Uterus (tissue), 4 donors: Measurements from ENCODE around the gene OIP5. TPM values are rescaled to one million over a fixed set of nuclear protein-coding genes. Genes with fewer than 3 reads are reported as not detected.
"Not testable (repeated sequence)": the region's sequence is repeated elsewhere in the genome, so short reads cannot be mapped to it uniquely, and the experiment has no call there.

ENCODE experiments used
- DNase-seq, 2 donors: peaks; one replicate each; pipeline ENCODE4 v3.0.0-alpha.2; 2019 to 2020
- H3K27ac ChIP-seq, 2 donors: fragments of 200-600 bp; sonication (generic); 1 replicate in 1 of 2; 2 replicates in 1 of 2; pipeline ENCODE4 v1.5.1; 2016 to 2018
- H3K27me3 ChIP-seq, 2 donors: fragments of 200-600 bp; sonication (generic); one replicate each; pipeline ENCODE4 v1.5.1; 2018 to 2019; ENCODE audit warnings: control low read depth in 1 of 2
- H3K36me3 ChIP-seq, 2 donors: fragments of 200-600 bp; sonication (generic); one replicate each; pipeline ENCODE4 v1.5.1; 2019; ENCODE audit warnings: control low read depth in 1 of 2
- H3K4me1 ChIP-seq, 2 donors: fragments of 200-600 bp; sonication (generic); one replicate each; pipeline ENCODE4 v1.5.1; 2018 to 2019; ENCODE audit warnings: control low read depth in 1 of 2
- H3K4me3 ChIP-seq, 2 donors: fragments of 200-600 bp; sonication (generic); 1 replicate in 1 of 2; 2 replicates in 1 of 2; pipeline ENCODE4 v1.5.1; 2018 to 2019; ENCODE audit warnings: mild to moderate bottlenecking in 1 of 2
- H3K9me3 ChIP-seq, 2 donors: fragments of 200-600 bp; sonication (generic); one replicate each; pipeline ENCODE4 v1.5.1; 2019; ENCODE audit warnings: control low read depth in 1 of 2
- CTCF ChIP-seq, 4 experiments: fragments of 200-600 bp in 2 of 4; fragments of 450-650 bp in 2 of 4; sonication (generic) in 2 of 4; IDR thresholded peaks; one replicate each; pipeline ENCODE4 v1.5.1; 2016 to 2019; ENCODE audit warnings: antibody characterized with exemption in 4 of 4, mild to moderate bottlenecking in 2 of 4, moderate library complexity in 1 of 4
- POLR2A ChIP-seq, 2 donors: fragments of 450-650 bp; IDR thresholded peaks; one replicate each; pipeline ENCODE4 v1.6.1; 2016; ENCODE audit warnings: antibody characterized with exemption in 2 of 2, mild to moderate bottlenecking in 1 of 2, moderate library complexity in 1 of 2
- intact Hi-C: fragments of 100-400 bp; cut with DNase I; formaldehyde crosslinking; loops from one replicate; pipeline ENCODE4 v1.15.1; 2023; ENCODE audit warnings: low total_unique reads
- total RNA-seq, 4 donors: library from RNA; depleted of rRNA in 3 of 4; stranded (reverse); fragments of >200 nt in 3 of 4; gene quantifications; one replicate each; pipeline versions ENCODE4 v1.1.0 to v1.2.4, GENCODE V29; 2014 to 2023
- donor health status: DM: yes; HTN: yes; CAD: no.

OIP5 gene
- total RNA-seq, 4 donors from 2014 or later = 11.0 TPM; not detected in 3

- Histone ChIP-seq H3K27ac (no peak overlapping the region), H3K4me3 (no peak overlapping the region), H3K4me1 (no peaks in the 10 kb centered on the region), H3K9me3 (no peaks in the 10 kb centered on the region), H3K36me3 (no peaks in the 10 kb centered on the region), H3K27me3 (no peaks in the 10 kb centered on the region)
- intact Hi-C loops = no loop called here
- TF ChIP-seq CTCF (IDR thresholded peaks at IDR 0.05) (no peak), POLR2A (IDR thresholded peaks at IDR 0.05) (no peak)
- no peak for DNase-seq
Measured at GRCh38 chr15:41301587-41301986, 30.8 kb downstream of the OIP5 start.

GRCh38 chr15:41301139-41301538 lies 31.3 kb downstream of the OIP5 start:
- H3K27ac ChIP-seq, intact Hi-C loops, H3K9me3 ChIP-seq, H3K36me3 ChIP-seq, H3K27me3 ChIP-seq, H3K4me3 ChIP-seq, H3K4me1 ChIP-seq, DNase-seq: not testable (repeated sequence)

- DNase-seq = no peak
- no peaks in the 10 kb centered on the region for H3K36me3 ChIP-seq
Measured at GRCh38 chr15:41292521-41292920, 39.9 kb downstream of the OIP5 start.

GRCh38 chr15:41291065-41291631 lies 41.2 kb downstream of the OIP5 start:
- Histone ChIP-seq H3K27ac (no peak overlapping the region), H3K9me3 (no peaks in the 10 kb centered on the region), H3K36me3 (no peaks in the 10 kb centered on the region), H3K4me1 (no peaks in the 10 kb centered on the region), H3K4me3 (no peak overlapping the region), H3K27me3 (no peaks in the 10 kb centered on the region)
- no peak for DNase-seq
- no peak for TF ChIP-seq POLR2A (IDR thresholded peaks at IDR 0.05)
- TF ChIP-seq CTCF (IDR thresholded peaks at IDR 0.05) = no peak
- intact Hi-C loops = no loop called here

More at GRCh38 chr15:41292521-41292920, 39.9 kb downstream of the OIP5 start:
- no peaks in the 10 kb centered on the region for H3K9me3 ChIP-seq
- no peaks in the 10 kb centered on the region for H3K4me1 ChIP-seq
- intact Hi-C loops = no loop called here
- H3K27ac ChIP-seq = no peak overlapping the region
- no peak overlapping the region for H3K4me3 ChIP-seq
- H3K27me3 ChIP-seq = no peaks in the 10 kb centered on the region
- no peak for TF ChIP-seq POLR2A (IDR thresholded peaks at IDR 0.05)
- TF ChIP-seq CTCF (IDR thresholded peaks at IDR 0.05) = no peak

GRCh38 chr15:41289953-41290352 lies 42.4 kb downstream of the OIP5 start:
- H3K27me3 ChIP-seq = no peaks in the 10 kb centered on the region
- no peaks in the 10 kb centered on the region for H3K9me3 ChIP-seq
- peaks cover 0 to 3% of the 10 kb centered on the region in 2 donors for H3K4me1 ChIP-seq
- intact Hi-C loops = no loop called here
- DNase-seq = no peak
- no peak overlapping the region for H3K4me3 ChIP-seq
- no peak for TF ChIP-seq CTCF (IDR thresholded peaks at IDR 0.05)
- no peak for TF ChIP-seq POLR2A (IDR thresholded peaks at IDR 0.05)
- no peak overlapping the region for H3K27ac ChIP-seq
- peaks cover 0 to 2% of the 10 kb centered on the region in 2 donors for H3K36me3 ChIP-seq

GRCh38 chr15:41288464-41288863 lies 43.9 kb downstream of the OIP5 start:
- Histone ChIP-seq H3K36me3 (peaks cover 0 to 2% of the 10 kb centered on the region in 2 donors), H3K4me3 (no peak overlapping the region), H3K4me1 (peaks cover 0 to 3% of the 10 kb centered on the region in 2 donors), H3K27ac (no peak overlapping the region), H3K27me3 (no peaks in the 10 kb centered on the region), H3K9me3 (no peaks in the 10 kb centered on the region)
- DNase-seq = no peak
- intact Hi-C loops = no loop called here
- no peak for TF ChIP-seq POLR2A (IDR thresholded peaks at IDR 0.05)
- TF ChIP-seq CTCF (IDR thresholded peaks at IDR 0.05) = no peak
